Measurements from ENCODE around the gene ZNF516. TPM values are rescaled to one million over a fixed set of nuclear protein-coding genes. Genes with fewer than 3 reads are reported as not detected.

ZNF516 gene
- total RNA-seq, 1 donor from 2014 or later: 192 TPM

- H3K27ac Mint-ChIP-seq (ENCODE audit: unreplicated experiment): peak overlapping the region; percentile 86
- peaks cover 57% of the 10 kb centered on the region for H3K4me1 Mint-ChIP-seq (ENCODE audit: low read depth, unreplicated experiment)
- TF ChIP-seq CTCF (IDR thresholded peaks at IDR 0.05; ENCODE audit: partially characterized antibody, unreplicated experiment): peak; percentile 59
- DNase-seq: peak; percentile 48
- no peak overlapping the region for H3K4me3 Mint-ChIP-seq (ENCODE audit: unreplicated experiment)
- H3K27me3 Mint-ChIP-seq (ENCODE audit: unreplicated experiment): peaks cover 25% of the 10 kb centered on the region
- peaks cover 7% of the 10 kb centered on the region for H3K36me3 Mint-ChIP-seq (ENCODE audit: unreplicated experiment)
- peaks cover 34% of the 10 kb centered on the region for H3K9me3 Mint-ChIP-seq (ENCODE audit: unreplicated experiment)
Measured at GRCh38 chr18:76405681-76406356, 89.2 kb downstream of the ZNF516 start.

- peaks cover 34% of the 10 kb centered on the region for H3K9me3 Mint-ChIP-seq (ENCODE audit: unreplicated experiment)
- no peak for DNase-seq
- no peak for TF ChIP-seq CTCF (IDR thresholded peaks at IDR 0.05; ENCODE audit: partially characterized antibody, unreplicated experiment)
- peaks cover 25% of the 10 kb centered on the region for H3K27me3 Mint-ChIP-seq (ENCODE audit: unreplicated experiment)
- H3K36me3 Mint-ChIP-seq (ENCODE audit: unreplicated experiment): peaks cover 7% of the 10 kb centered on the region
- peaks cover 56% of the 10 kb centered on the region for H3K4me1 Mint-ChIP-seq (ENCODE audit: low read depth, unreplicated experiment)
- H3K27ac Mint-ChIP-seq (ENCODE audit: unreplicated experiment): peak overlapping the region; percentile 86
- no peak overlapping the region for H3K4me3 Mint-ChIP-seq (ENCODE audit: unreplicated experiment)
Measured at GRCh38 chr18:76405280-76405679, 89.8 kb downstream of the ZNF516 start.

- TF ChIP-seq CTCF (IDR thresholded peaks at IDR 0.05; ENCODE audit: partially characterized antibody, unreplicated experiment): no peak
- H3K4me3 Mint-ChIP-seq (ENCODE audit: unreplicated experiment): peak overlapping the region; percentile 13
- peaks cover 37% of the 10 kb centered on the region for H3K9me3 Mint-ChIP-seq (ENCODE audit: unreplicated experiment)
- H3K4me1 Mint-ChIP-seq (ENCODE audit: low read depth, unreplicated experiment): peaks cover 65% of the 10 kb centered on the region
- peaks cover 28% of the 10 kb centered on the region for H3K27me3 Mint-ChIP-seq (ENCODE audit: unreplicated experiment)
- peaks cover 7% of the 10 kb centered on the region for H3K36me3 Mint-ChIP-seq (ENCODE audit: unreplicated experiment)
- DNase-seq: no peak
- H3K27ac Mint-ChIP-seq (ENCODE audit: unreplicated experiment): peak overlapping the region; percentile 87
Measured at GRCh38 chr18:76404345-76404831, 90.7 kb downstream of the ZNF516 start.

GRCh38 chr18:76402026-76402990, 92.7 kb downstream of the ZNF516 start:
- peak overlapping the region; percentile 33 for H3K27ac Mint-ChIP-seq (ENCODE audit: unreplicated experiment)
- DNase-seq: no peak
- H3K9me3 Mint-ChIP-seq (ENCODE audit: unreplicated experiment): peaks cover 41% of the 10 kb centered on the region
- no peak overlapping the region for H3K4me3 Mint-ChIP-seq (ENCODE audit: unreplicated experiment)
- no peak for TF ChIP-seq CTCF (IDR thresholded peaks at IDR 0.05; ENCODE audit: partially characterized antibody, unreplicated experiment)
- peaks cover 32% of the 10 kb centered on the region for H3K27me3 Mint-ChIP-seq (ENCODE audit: unreplicated experiment)
- peaks cover 68% of the 10 kb centered on the region for H3K4me1 Mint-ChIP-seq (ENCODE audit: low read depth, unreplicated experiment)
- peaks cover 7% of the 10 kb centered on the region for H3K36me3 Mint-ChIP-seq (ENCODE audit: unreplicated experiment)

Data from glutamatergic neuron (in vitro differentiated cells).